IMR-90 (cell line): ENCODE data around the gene ALDH8A1. TPM values are rescaled to one million over a fixed set of nuclear protein-coding genes. Genes with fewer than 3 reads are reported as not detected.

Experiments used
- ATAC-seq: fragments of 200-7000 bp; cut with Tn5 transposase; 2 replicates; pipeline ENCODE4 v1.9.1; 2020; ENCODE audit warnings: low read depth, mild to moderate bottlenecking, moderate library complexity
- BruUV-seq: library from RNA; stranded (reverse); fragments of 400-500 nt; replicated peaks from 2 replicates; lab custom pipeline; 2021; lab: Mats Ljungman, UMichigan
- CTCF ChIA-PET: fragments of 300-600 bp; formaldehyde crosslinking; extraction: SDS; loops from one replicate; lab custom pipeline; 2021; ENCODE audit warnings: antibody characterized with exemption; lab: Yijun Ruan, JAX
- POLR2A ChIA-PET: fragments of 300-600 bp; sonication (Branson Sonifier 250); formaldehyde crosslinking; loops from one replicate; lab custom pipeline; 2022; ENCODE audit warnings: antibody characterized with exemption; ENCODE audit not compliant: unreplicated experiment; lab: Charles Lee
- DNase-seq: peaks from one replicate; pipeline ENCODE4 v3.0.0; 2013
- H2AFZ ChIP-seq: replicated peaks from 2 replicates; pipeline ENCODE3; 2013; ENCODE audit warnings: low read length, mild to moderate bottlenecking; ENCODE audit not compliant: poor library complexity
- H2AK5ac ChIP-seq: 2 replicates; pipeline ENCODE4 v1.6.1; 2013; ENCODE audit warnings: low read depth, low read length, inconsistent platforms
- H2AK9ac ChIP-seq: replicated peaks from 2 replicates; pipeline ENCODE3; 2013; ENCODE audit warnings: mild to moderate bottlenecking, low read depth, low read length, moderate library complexity; ENCODE audit not compliant: poor library complexity
- H2BK120ac ChIP-seq: 2 replicates; pipeline ENCODE4 v1.6.1; 2013; ENCODE audit warnings: low read depth, low read length, inconsistent platforms
- H2BK15ac ChIP-seq: 3 replicates; pipeline ENCODE4 v1.6.1; 2013; ENCODE audit warnings: low read depth, low read length, inconsistent platforms
- H2BK20ac ChIP-seq: 2 replicates; pipeline ENCODE4 v1.6.1; 2013; ENCODE audit warnings: low read depth, mild to moderate bottlenecking, inconsistent platforms, low read length, moderate library complexity
- H2BK5ac ChIP-seq: 2 replicates; pipeline ENCODE4 v1.6.1; 2013; ENCODE audit warnings: mild to moderate bottlenecking, low read depth, low read length, inconsistent platforms; ENCODE audit not compliant: poor library complexity, severe bottlenecking
- H3K14ac ChIP-seq: replicated peaks from 2 replicates; pipeline ENCODE4 v1.6.1; 2013; ENCODE audit warnings: low read depth, low read length, inconsistent platforms
- H3K18ac ChIP-seq: 2 replicates; pipeline ENCODE4 v1.6.1; 2013; ENCODE audit warnings: low read depth, low read length, control low read depth
- H3K23ac ChIP-seq: 2 replicates; pipeline ENCODE4 v1.6.1; 2013; ENCODE audit warnings: low read depth, low read length, inconsistent platforms
- H3K27ac ChIP-seq: 2 replicates; pipeline ENCODE4 v1.5.1; 2013; ENCODE audit warnings: mild to moderate bottlenecking, control low read depth, low read length; ENCODE audit not compliant: insufficient read depth
- H3K27me3 ChIP-seq: 2 replicates; pipeline ENCODE4 v1.6.1; 2013; ENCODE audit warnings: low read length; ENCODE audit not compliant: control insufficient read depth, insufficient read depth
- H3K36me3 ChIP-seq: 2 replicates; pipeline ENCODE4 v1.6.1; 2013; ENCODE audit warnings: low read length, mixed read lengths; ENCODE audit not compliant: control insufficient read depth, insufficient read depth
- H3K4ac ChIP-seq: 2 replicates; pipeline ENCODE4 v1.6.1; 2013; ENCODE audit warnings: low read depth, low read length, inconsistent platforms
- H3K4me1 ChIP-seq: 2 replicates; pipeline ENCODE4 v1.6.1; 2013; ENCODE audit warnings: low read length, mixed read lengths; ENCODE audit not compliant: control insufficient read depth, insufficient read depth
- H3K4me2 ChIP-seq: 2 replicates; pipeline ENCODE4 v1.6.1; 2013; ENCODE audit warnings: low read depth, mild to moderate bottlenecking, control low read depth, low read length, moderate library complexity
- H3K4me3 ChIP-seq: 2 replicates; pipeline ENCODE4 v1.5.1; 2013; ENCODE audit warnings: low read depth, mild to moderate bottlenecking, control low read depth, low read length, moderate library complexity; ENCODE audit not compliant: insufficient read depth
- H3K56ac ChIP-seq: 2 replicates; pipeline ENCODE4 v1.6.1; 2013; ENCODE audit warnings: low read length, inconsistent platforms; ENCODE audit not compliant: insufficient read depth; ENCODE audit errors: extremely low read depth
- H3K79me1 ChIP-seq, 2 experiments: 2 replicates each; pipeline ENCODE4 v1.6.1; 2013; ENCODE audit warnings: low read length in 2 of 2, inconsistent platforms in 1 of 2, low read depth in 1 of 2
- H3K9ac ChIP-seq: 2 replicates; pipeline ENCODE4 v1.6.1; 2013; ENCODE audit warnings: low read depth, low read length, control low read depth
- H3K9me1 ChIP-seq: 2 replicates; pipeline ENCODE4 v1.6.1; 2013; ENCODE audit warnings: low read length, inconsistent platforms; ENCODE audit not compliant: insufficient read depth
- H3K9me3 ChIP-seq: 2 replicates; pipeline ENCODE4 v1.6.1; 2013; ENCODE audit warnings: low read length; ENCODE audit not compliant: control insufficient read depth, insufficient read depth
- H4K20me1 ChIP-seq: 2 replicates; pipeline ENCODE4 v1.6.1; 2013; ENCODE audit warnings: low read length, inconsistent platforms; ENCODE audit not compliant: insufficient read depth
- H4K5ac ChIP-seq: 2 replicates; pipeline ENCODE4 v1.6.1; 2013; ENCODE audit warnings: mild to moderate bottlenecking, low read depth, low read length, control low read depth
- H4K8ac ChIP-seq, 2 experiments: 2 replicates each; pipeline ENCODE4 v1.6.1; 2013; ENCODE audit warnings: low read depth in 2 of 2, low read length in 2 of 2, control low read depth in 1 of 2, inconsistent platforms in 1 of 2
- H4K91ac ChIP-seq: 2 replicates; pipeline ENCODE4 v1.6.1; 2013; ENCODE audit warnings: low read depth, low read length, inconsistent platforms; ENCODE audit not compliant: insufficient read depth
- BHLHE40 ChIP-seq: fragments of 150-350 bp; IDR thresholded peaks from 2 replicates; pipeline ENCODE4 v1.6.1; 2016; ENCODE audit warnings: mild to moderate bottlenecking, low read depth, low read length
- CEBPB ChIP-seq: IDR thresholded peaks from 2 replicates; pipeline ENCODE4 v1.6.1; 2012; ENCODE audit warnings: low read depth, low read length, improper control_type of control experiment
- CHD1 ChIP-seq: IDR thresholded peaks from 2 replicates; pipeline ENCODE4 v1.6.1; 2012; ENCODE audit warnings: low read depth, low read length, improper control_type of control experiment
- CTCF ChIP-seq: conservative IDR thresholded peaks from 2 replicates; pipeline ENCODE4 v1.5.1; 2012; ENCODE audit warnings: mild to moderate bottlenecking, low read depth, low read length, improper control_type of control experiment
- ELK1 ChIP-seq: fragments of 150-350 bp; IDR thresholded peaks from 2 replicates; pipeline ENCODE4 v1.6.1; 2016; ENCODE audit warnings: low read depth, mild to moderate bottlenecking, low read length, moderate library complexity, borderline replicate concordance
- FOS ChIP-seq: fragments of 150-350 bp; IDR thresholded peaks from 2 replicates; pipeline ENCODE4 v1.6.1; 2016; ENCODE audit warnings: low read depth, low read length
- MAFK ChIP-seq: IDR thresholded peaks from 2 replicates; pipeline ENCODE4 v1.6.1; 2012; ENCODE audit warnings: low read depth, low read length, improper control_type of control experiment
- MAZ ChIP-seq: IDR thresholded peaks from 2 replicates; pipeline ENCODE4 v1.6.1; 2012; ENCODE audit warnings: low read depth, mild to moderate bottlenecking, low read length, improper control_type of control experiment, moderate library complexity, borderline replicate concordance
- MXI1 ChIP-seq: IDR thresholded peaks from 2 replicates; pipeline ENCODE4 v1.6.1; 2012; ENCODE audit warnings: low read depth, mild to moderate bottlenecking, low read length, moderate library complexity, borderline replicate concordance
- NFE2L2 ChIP-seq: fragments of 150-350 bp; IDR thresholded peaks from 2 replicates; pipeline ENCODE4 v1.6.1; 2016; ENCODE audit warnings: low read depth, mild to moderate bottlenecking, low read length
- POLR2A ChIP-seq: IDR thresholded peaks from 2 replicates; pipeline ENCODE4 v1.6.1; 2012; ENCODE audit warnings: mild to moderate bottlenecking, low read depth, low read length
- RAD21 ChIP-seq: IDR thresholded peaks from 2 replicates; pipeline ENCODE4 v1.6.1; 2012; ENCODE audit warnings: low read length, improper control_type of control experiment
- RCOR1 ChIP-seq: IDR thresholded peaks from 2 replicates; pipeline ENCODE4 v1.6.1; 2012; ENCODE audit warnings: mild to moderate bottlenecking, low read length, improper control_type of control experiment; ENCODE audit not compliant: insufficient replicate concordance
- RFX5 ChIP-seq: IDR thresholded peaks from 2 replicates; pipeline ENCODE4 v1.8.0; 2012; ENCODE audit warnings: low read depth, mild to moderate bottlenecking, low read length, moderate library complexity
- SMC3 ChIP-seq: fragments of 150-350 bp; IDR thresholded peaks from 2 replicates; pipeline ENCODE4 v1.6.1; 2016; ENCODE audit warnings: low read depth, mild to moderate bottlenecking, antibody characterized with exemption, low read length, moderate library complexity
- USF2 ChIP-seq: fragments of 150-350 bp; IDR thresholded peaks from 2 replicates; pipeline ENCODE4 v1.6.1; 2017; ENCODE audit warnings: mild to moderate bottlenecking, antibody characterized with exemption, low read length, low read depth
- WGBS, 2 experiments: methylation state at CpG; one replicate each; pipeline versions ENCODE4 v1.1.5 to v1.1.7; 2013; ENCODE audit warnings: missing lambda C conversion rate in 2 of 2; ENCODE audit not compliant: insufficient read length in 1 of 2; ENCODE audit errors: extremely low coverage in 2 of 2; 5-methylcytosine and 5-hydroxymethylcytosine counted together
- dilution Hi-C: fragments of 300-500 bp; cut with HindIII; formaldehyde crosslinking; loops from one replicate; pipeline ENCODE4 v1.14.3; 2018; ENCODE audit warnings: low sequenced_read_pairs; ENCODE audit not compliant: unreplicated experiment
- in situ Hi-C: fragments of 300-500 bp; cut with MboI; formaldehyde crosslinking; loops from 3 replicates; pipeline ENCODE4 v1.14.3; 2019; ENCODE audit warnings: low sequenced_read_pairs, inconsistent platforms, mixed read lengths
- intact Hi-C: fragments of 100-400 bp; cut with micrococcal nuclease; formaldehyde crosslinking; loops from 2 replicates; pipeline ENCODE4 v1.10.0; 2022
- polyA plus RNA-seq, 3 experiments: library from polyadenylated mRNA; depleted of rRNA; stranded (reverse); fragments of >200 nt; gene quantifications; 2 replicates each; pipeline ENCODE4 v1.2.3, GENCODE V29; 2012; ENCODE audit warnings: low replicate concordance in 1 of 3
- total RNA-seq: library from RNA; depleted of rRNA; stranded (reverse); fragments of >200 nt; gene quantifications from 2 replicates; pipeline ENCODE4 v1.2.3, GENCODE V29; 2012

The ALDH8A1 gene
- total and polyA plus RNA-seq, 2 of the 4 experiments (the other 2 are of a cell fraction) = under 0.01 to 0.15 TPM

GRCh38 chr6:134883314-134883713, 66.6 kb downstream of the ALDH8A1 start:
- Histone ChIP-seq H3K14ac (no peak overlapping the region), H3K9me3 (0 out of 2 replicates have a peak, but pooled peaks cover 2% of the 10 kb centered on the region), H3K23ac (no peak overlapping the region), H2AK5ac (no peak overlapping the region), H2BK20ac (no peak overlapping the region), H4K5ac (no peak overlapping the region), H2AK9ac (no peak overlapping the region), H3K4me2 (no peak overlapping the region), H3K18ac (no peak overlapping the region), H3K79me1 (no peaks in the 10 kb centered on the region), H2BK15ac (no peak overlapping the region), H3K27me3 (no peaks in the 10 kb centered on the region), H4K20me1 (no peaks in the 10 kb centered on the region), H3K4me3 (no peak overlapping the region), H4K91ac (no peak overlapping the region), H3K4ac (no peak overlapping the region), H3K36me3 (no peaks in the 10 kb centered on the region), H3K9me1 (no peaks in the 10 kb centered on the region), H2BK120ac (no peak overlapping the region), H3K27ac (no peak overlapping the region), H3K9ac (no peak overlapping the region), H2AFZ (no peak overlapping the region), H3K56ac (no peak overlapping the region), H3K4me1 (peaks cover 4% of the 10 kb centered on the region), H2BK5ac (no peak overlapping the region), H4K8ac (no peak overlapping the region)
- DNase-seq (no peak), ATAC-seq (no peak)
- CTCF ChIA-PET = interaction anchor here (0.6 to 2.0 kb wide), 7 partner anchors 13 to 726 kb away, joined by 3 to 9 read pairs (median 3); no protein-coding TSS in a partner anchor
- TF ChIP-seq RCOR1 (no peak), CTCF (no peak), USF2 (no peak), MAZ (no peak), ELK1 (no peak), FOS (no peak), MAFK (no peak), RAD21 (no peak), BHLHE40 (no peak), POLR2A (no peak), CHD1 (no peak), RFX5 (no peak), NFE2L2 (no peak), SMC3 (no peak), MXI1 (no peak), CEBPB (no peak)
- in situ Hi-C loops = no loop called here
- intact Hi-C loops = loop anchor here (2.0 to 5.0 kb wide), 2 partner anchors 53 to 241 kb away; no protein-coding TSS in a partner anchor
- POLR2A ChIA-PET = no interaction called here
- dilution Hi-C loops = no loop called here
- 0% methylated on average over 1 of the region's 1 CpG; no CpG with 5 or more reads in 1 of the 2 experiments for whole genome bisulfite sequencing, 2 experiments
- BruUV-seq = no TSS peak
